Esophagus muscularis mucosa (tissue), 3 donors: ENCODE results near the gene CPNE8.

Experiments used
- CTCF ChIP-seq, 3 experiments: fragments of 200-600 bp in 2 of 3; fragments of 450-650 bp in 1 of 3; sonication (generic) in 2 of 3; IDR thresholded peaks; one replicate each; pipeline ENCODE4 v1.5.1; 2017 to 2019; ENCODE audit warnings: antibody characterized with exemption in 3 of 3, mild to moderate bottlenecking in 2 of 3, moderate library complexity in 1 of 3
- POLR2AphosphoS5 ChIP-seq, 2 donors: sonication (generic); formaldehyde crosslinking; IDR thresholded peaks; one replicate each; pipeline ENCODE4 v1.6.1; 2017; ENCODE audit warnings: antibody characterized with exemption in 2 of 2

DNA sequence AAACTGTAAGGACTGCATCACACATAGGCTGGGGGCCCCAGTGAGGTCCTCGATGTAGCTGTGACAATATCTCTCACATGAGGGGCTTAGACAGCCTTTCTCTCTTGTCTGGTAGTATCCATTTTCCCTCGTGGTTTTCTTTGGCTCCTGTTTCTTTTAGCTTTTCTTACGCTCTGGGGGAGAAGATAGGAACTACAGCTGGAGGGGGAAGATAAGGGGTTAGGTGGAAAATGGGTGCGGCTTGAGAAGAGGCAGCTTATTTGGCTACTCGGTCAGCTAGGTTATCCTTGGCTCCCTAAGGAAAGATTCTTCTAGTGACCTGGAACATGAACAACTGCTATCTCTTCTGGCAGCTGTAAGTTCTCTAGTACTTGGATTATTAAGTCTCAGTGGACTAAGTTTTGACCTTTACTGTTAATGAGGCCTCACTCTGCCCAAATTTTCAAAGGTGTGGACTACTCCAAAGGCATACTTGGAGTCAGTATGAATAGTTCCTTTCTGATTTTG, 28.7 kb upstream of the CPNE8 start:
- TF ChIP-seq CTCF (IDR thresholded peaks at IDR 0.05) (no peak), POLR2AphosphoS5 (IDR thresholded peaks at IDR 0.05) (no peak)
